Tibial artery (tissue), 4 donors: ENCODE data around the gene MPRIP.

Experiments used
- DNase-seq, 2 donors: peaks; one replicate each; pipeline ENCODE4 v3.0.0-alpha.2; 2019
- H3K27ac ChIP-seq, 2 donors: fragments of 200-600 bp; sonication (generic) in 1 of 2; 1 replicate in 1 of 2; 2 replicates in 1 of 2; pipeline ENCODE4 v1.5.1; 2018 to 2019; ENCODE audit warnings: mild to moderate bottlenecking in 1 of 2
- H3K27me3 ChIP-seq, 2 donors: fragments of 200-600 bp; sonication (generic) in 1 of 2; one replicate each; pipeline versions ENCODE4 v1.5.1 to v1.6.0; 2016 to 2019
- H3K36me3 ChIP-seq, 3 donors: fragments of 200-600 bp; sonication (generic) in 2 of 3; one replicate each; pipeline ENCODE4 v1.5.1; 2016 to 2019; ENCODE audit warnings: mild to moderate bottlenecking in 2 of 3
- H3K4me1 ChIP-seq, 4 donors: fragments of 200-600 bp; sonication (generic) in 2 of 4; 1 replicate in 3 of 4; 2 replicates in 1 of 4; pipeline ENCODE4 v1.5.1; 2016 to 2019
- H3K4me3 ChIP-seq, 2 donors: fragments of 200-600 bp; sonication (generic) in 1 of 2; 1 replicate in 1 of 2; 2 replicates in 1 of 2; pipeline ENCODE4 v1.5.1; 2018 to 2019; ENCODE audit warnings: mild to moderate bottlenecking in 2 of 2
- H3K9me3 ChIP-seq, 3 donors: fragments of 200-600 bp; sonication (generic) in 1 of 3; one replicate each; pipeline ENCODE4 v1.5.1; 2016 to 2019
- intact Hi-C: fragments of 100-400 bp; cut with DNase I; formaldehyde crosslinking; loops from one replicate; pipeline ENCODE4 v1.15.0; 2023; ENCODE audit warnings: low total_unique reads
- TF ChIP-seq, protein P1 (sequence below), 2 experiments: fragments of 200-600 bp in 1 of 2; fragments of 450-650 bp in 1 of 2; IDR thresholded peaks; one replicate each; pipeline ENCODE4 v1.5.1; 2017 to 2019; ENCODE audit warnings: antibody characterized with exemption in 2 of 2, mild to moderate bottlenecking in 1 of 2, moderate library complexity in 1 of 2

The MPRIP gene

DNA sequence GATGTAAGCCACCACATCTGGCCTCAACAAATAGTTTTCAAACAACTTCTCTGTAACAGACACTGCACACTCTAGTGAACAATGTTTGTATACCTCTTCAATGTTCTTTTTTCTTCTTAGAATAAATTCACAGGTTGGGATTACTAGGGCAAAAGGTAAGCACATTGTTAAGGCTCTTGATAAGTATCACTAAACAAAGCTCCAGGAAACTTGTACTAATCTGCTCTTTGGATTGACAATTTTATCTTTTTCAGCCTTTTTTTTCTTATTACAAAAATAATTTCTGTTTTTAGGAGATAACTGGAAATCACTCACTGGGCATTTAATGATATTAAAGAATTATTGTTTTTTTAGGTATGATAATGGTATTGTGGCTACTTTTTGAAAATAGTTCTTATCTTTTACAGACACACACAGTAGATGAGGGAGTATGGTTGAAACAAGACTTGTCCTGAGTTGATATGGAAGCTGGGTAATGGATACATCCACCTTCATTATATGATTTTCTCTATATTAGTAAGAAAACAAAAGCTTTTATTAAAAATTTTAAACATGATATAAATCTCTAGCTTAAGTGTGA is 7.7 kb upstream of the MPRIP start:
- no peak for DNase-seq
- H3K36me3 ChIP-seq: no peaks in the 10 kb centered on the region
- TF ChIP-seq, protein P1, sequence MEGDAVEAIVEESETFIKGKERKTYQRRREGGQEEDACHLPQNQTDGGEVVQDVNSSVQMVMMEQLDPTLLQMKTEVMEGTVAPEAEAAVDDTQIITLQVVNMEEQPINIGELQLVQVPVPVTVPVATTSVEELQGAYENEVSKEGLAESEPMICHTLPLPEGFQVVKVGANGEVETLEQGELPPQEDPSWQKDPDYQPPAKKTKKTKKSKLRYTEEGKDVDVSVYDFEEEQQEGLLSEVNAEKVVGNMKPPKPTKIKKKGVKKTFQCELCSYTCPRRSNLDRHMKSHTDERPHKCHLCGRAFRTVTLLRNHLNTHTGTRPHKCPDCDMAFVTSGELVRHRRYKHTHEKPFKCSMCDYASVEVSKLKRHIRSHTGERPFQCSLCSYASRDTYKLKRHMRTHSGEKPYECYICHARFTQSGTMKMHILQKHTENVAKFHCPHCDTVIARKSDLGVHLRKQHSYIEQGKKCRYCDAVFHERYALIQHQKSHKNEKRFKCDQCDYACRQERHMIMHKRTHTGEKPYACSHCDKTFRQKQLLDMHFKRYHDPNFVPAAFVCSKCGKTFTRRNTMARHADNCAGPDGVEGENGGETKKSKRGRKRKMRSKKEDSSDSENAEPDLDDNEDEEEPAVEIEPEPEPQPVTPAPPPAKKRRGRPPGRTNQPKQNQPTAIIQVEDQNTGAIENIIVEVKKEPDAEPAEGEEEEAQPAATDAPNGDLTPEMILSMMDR (IDR thresholded peaks at IDR 0.05): no peak
- peak overlapping the region; percentile 85 to 86 for H3K27ac ChIP-seq
- no peaks in the 10 kb centered on the region for H3K9me3 ChIP-seq
- no peak overlapping the region for H3K4me3 ChIP-seq
- intact Hi-C loops: loop anchor here (10.0 kb wide), 1 partner anchor 170 kb away; the partner anchor contains the start of gene PLD6
- H3K4me1 ChIP-seq: peaks cover 0 to 49% (median 42%) of the 10 kb centered on the region in 4 donors
- no peaks in the 10 kb centered on the region for H3K27me3 ChIP-seq

DNA sequence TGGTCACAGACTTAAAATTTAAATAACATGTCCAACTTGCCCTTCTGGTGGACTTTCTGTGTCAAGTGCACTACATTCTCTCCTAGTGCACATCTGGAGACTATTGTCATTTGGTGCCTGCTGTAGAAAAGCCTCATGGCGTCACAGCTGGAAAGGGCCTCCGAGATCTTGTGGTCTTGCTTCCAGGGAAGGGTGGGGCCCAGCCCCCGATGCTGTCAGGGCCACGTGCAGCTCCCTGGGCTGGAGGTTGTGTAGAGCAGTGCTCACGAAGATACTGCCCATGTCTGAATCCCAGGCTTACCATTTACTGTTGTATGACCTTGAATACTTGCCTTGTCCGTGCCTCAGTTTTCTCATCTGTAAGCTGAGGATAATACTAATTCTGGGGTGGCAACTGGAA is 6.8 kb upstream of the MPRIP start:
- intact Hi-C loops: loop anchor here (10.0 kb wide), 1 partner anchor 169 kb away; the partner anchor contains the start of gene PLD6
- Histone ChIP-seq H3K9me3 (no peaks in the 10 kb centered on the region), H3K27ac (peak overlapping the region; percentile 85 to 86), H3K36me3 (no peaks in the 10 kb centered on the region), H3K4me1 (peaks cover 0 to 48% (median 42%) of the 10 kb centered on the region in 4 donors), H3K4me3 (no peak overlapping the region), H3K27me3 (no peaks in the 10 kb centered on the region)
- no peak for DNase-seq
- TF ChIP-seq, protein P1 (IDR thresholded peaks at IDR 0.05): no peak

DNA sequence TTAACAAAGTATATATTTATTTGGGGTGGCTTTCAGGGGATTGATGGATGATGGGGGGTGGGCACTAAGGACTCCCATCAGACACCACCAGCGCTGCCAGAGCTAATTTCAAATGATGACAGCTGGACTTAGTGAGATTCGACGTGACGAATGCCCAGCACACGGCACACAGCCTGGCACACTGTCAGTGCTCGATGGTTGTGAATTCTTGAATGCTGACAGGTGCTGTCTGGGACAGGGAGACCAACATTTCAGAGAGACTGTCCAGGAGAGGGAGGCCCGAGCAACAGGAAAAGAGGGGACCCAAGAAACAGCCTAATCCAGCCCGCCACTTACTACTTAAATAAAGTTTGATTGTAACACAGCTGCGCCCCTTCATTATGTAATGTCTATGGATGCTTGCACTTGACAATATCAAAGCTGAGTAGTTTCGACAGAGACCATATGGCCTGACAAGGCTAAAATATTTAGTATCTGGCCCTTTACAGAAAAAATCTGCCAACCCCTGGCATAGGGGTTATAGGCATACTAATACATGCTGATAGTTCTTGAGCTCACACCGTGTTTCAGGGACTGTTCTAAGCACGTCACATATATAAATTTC is 6.2 kb upstream of the MPRIP start:
- TF ChIP-seq, protein P1 (IDR thresholded peaks at IDR 0.05): no peak
- DNase-seq: no peak
- Histone ChIP-seq H3K27ac (peak overlapping the region; percentile 85 to 86), H3K4me1 (peaks cover under 1 to 46% (median 38%) of the 10 kb centered on the region in 4 donors), H3K9me3 (no peaks in the 10 kb centered on the region), H3K27me3 (no peaks in the 10 kb centered on the region), H3K4me3 (no peak overlapping the region), H3K36me3 (no peaks in the 10 kb centered on the region)
- intact Hi-C loops: loop anchor here (10.0 kb wide), 1 partner anchor 169 kb away; the partner anchor contains the start of gene PLD6

DNA sequence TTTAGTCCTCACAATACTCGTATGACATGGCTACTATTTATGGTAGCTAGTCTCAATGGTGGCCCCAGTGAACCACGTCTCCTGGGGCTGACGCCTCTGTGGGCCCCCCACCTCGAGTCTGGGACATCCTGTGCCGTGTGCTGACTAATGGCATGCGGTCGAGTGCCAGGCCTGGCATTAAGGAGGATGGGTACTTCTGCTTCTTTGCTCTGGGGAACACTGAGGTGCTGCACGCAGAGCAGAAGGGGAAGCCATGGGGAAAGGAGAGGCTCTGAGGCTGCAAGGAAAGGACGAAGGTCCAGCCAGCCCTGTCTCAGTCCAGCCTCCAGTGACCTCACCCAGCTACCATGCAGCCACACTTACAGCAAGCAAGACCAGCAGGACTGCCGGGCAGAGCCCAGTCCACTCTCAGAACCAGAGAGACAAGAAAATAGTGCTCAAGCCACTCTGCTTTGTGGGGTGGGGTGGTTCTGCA is 5.7 kb upstream of the MPRIP start:
- DNase-seq: peak; percentile 67 to 94
- Histone ChIP-seq H3K4me3 (no peak overlapping the region), H3K4me1 (peaks cover 6 to 46% (median 38%) of the 10 kb centered on the region in 4 donors)

DNA sequence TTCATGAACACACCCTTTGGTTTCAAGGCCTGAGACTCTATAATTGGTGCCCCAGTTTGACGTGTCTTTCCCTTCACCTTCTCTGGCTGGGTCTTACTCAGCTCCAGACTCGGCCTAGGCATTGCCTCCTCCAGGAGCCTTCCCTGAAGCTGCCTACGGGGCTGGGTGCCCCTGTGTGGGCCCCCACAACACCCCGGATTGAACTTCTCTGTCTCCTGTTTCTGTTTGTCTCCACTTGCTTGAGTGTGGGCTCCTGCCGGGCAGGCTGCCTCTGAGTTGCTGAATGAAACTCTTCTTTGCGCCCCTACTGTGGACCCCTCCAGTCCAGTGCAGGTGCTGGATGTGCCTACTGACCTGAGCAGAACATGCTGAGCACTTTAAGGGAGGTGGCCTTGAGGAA is 2.3 kb upstream of the MPRIP start:
- TF ChIP-seq, protein P1 (IDR thresholded peaks at IDR 0.05): no peak
- Histone ChIP-seq H3K9me3 (no peaks in the 10 kb centered on the region), H3K4me3 (no peak overlapping the region), H3K27me3 (no peaks in the 10 kb centered on the region), H3K4me1 (peaks cover 11 to 49% (median 38%) of the 10 kb centered on the region in 4 donors), H3K36me3 (no peaks in the 10 kb centered on the region), H3K27ac (peak overlapping the region in 1 of 2 donors; percentile 16)
- intact Hi-C loops: loop anchor here (10.0 kb wide), 1 partner anchor 165 kb away; the partner anchor contains the start of gene PLD6
- no peak for DNase-seq

More for the DNA sequence above, 5.7 kb upstream of the MPRIP start:
- Histone ChIP-seq H3K27ac (peak overlapping the region; percentile 85 to 86), H3K9me3 (no peaks in the 10 kb centered on the region), H3K27me3 (no peaks in the 10 kb centered on the region), H3K36me3 (no peaks in the 10 kb centered on the region)
- intact Hi-C loops: loop anchor here (10.0 kb wide), 1 partner anchor 168 kb away; the partner anchor contains the start of gene PLD6
- TF ChIP-seq, protein P1 (IDR thresholded peaks at IDR 0.05): no peak
